ENCODE results near the gene CHIC1. TPM values are rescaled to one million over a fixed set of nuclear protein-coding genes. Genes with fewer than 3 reads are reported as not detected.
"Not testable (repeated sequence)": the region's sequence is repeated elsewhere in the genome, so short reads cannot be mapped to it uniquely, and the experiment has no call there.

CHIC1 gene
- 10 to 100 TPM in 3 of 4 donors, 1 to 10 TPM in 1; 4.1 to 25.6 (median 18.4) TPM for total RNA-seq

GRCh38 chrX:73562984-73563737, at the start of gene CHIC1:
TSS of gene CHIC1 (plus strand) at chrX:73563197. CDS start at chrX:73563285, 88 bp downstream.
- intact Hi-C loops (cut with DNase I; ENCODE audit: low total_unique reads) = no loop called here
- no peaks in the 10 kb centered on the region for H3K4me1 ChIP-seq
- DNase-seq = peak; percentile 56 to 66
- H3K36me3 ChIP-seq = no peaks in the 10 kb centered on the region
- no peaks in the 10 kb centered on the region for H3K9me3 ChIP-seq
- peak within 1 kb of the TSS; percentile 55 to 64 for H3K4me3 ChIP-seq
- TF ChIP-seq POLR2A (IDR thresholded peaks at IDR 0.05) = peak in 1 of 2 donors; percentile 21
- TF ChIP-seq, protein P1, sequence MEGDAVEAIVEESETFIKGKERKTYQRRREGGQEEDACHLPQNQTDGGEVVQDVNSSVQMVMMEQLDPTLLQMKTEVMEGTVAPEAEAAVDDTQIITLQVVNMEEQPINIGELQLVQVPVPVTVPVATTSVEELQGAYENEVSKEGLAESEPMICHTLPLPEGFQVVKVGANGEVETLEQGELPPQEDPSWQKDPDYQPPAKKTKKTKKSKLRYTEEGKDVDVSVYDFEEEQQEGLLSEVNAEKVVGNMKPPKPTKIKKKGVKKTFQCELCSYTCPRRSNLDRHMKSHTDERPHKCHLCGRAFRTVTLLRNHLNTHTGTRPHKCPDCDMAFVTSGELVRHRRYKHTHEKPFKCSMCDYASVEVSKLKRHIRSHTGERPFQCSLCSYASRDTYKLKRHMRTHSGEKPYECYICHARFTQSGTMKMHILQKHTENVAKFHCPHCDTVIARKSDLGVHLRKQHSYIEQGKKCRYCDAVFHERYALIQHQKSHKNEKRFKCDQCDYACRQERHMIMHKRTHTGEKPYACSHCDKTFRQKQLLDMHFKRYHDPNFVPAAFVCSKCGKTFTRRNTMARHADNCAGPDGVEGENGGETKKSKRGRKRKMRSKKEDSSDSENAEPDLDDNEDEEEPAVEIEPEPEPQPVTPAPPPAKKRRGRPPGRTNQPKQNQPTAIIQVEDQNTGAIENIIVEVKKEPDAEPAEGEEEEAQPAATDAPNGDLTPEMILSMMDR (IDR thresholded peaks at IDR 0.05) = no peak
- H3K27ac ChIP-seq = peak within 1 kb of the TSS; percentile 88 to 93
- H3K27me3 ChIP-seq = no peaks in the 10 kb centered on the region

GRCh38 chrX:73522823-73523222, 40.2 kb upstream of the CHIC1 start:
- H3K36me3 ChIP-seq; H3K4me1 ChIP-seq; H3K27me3 ChIP-seq; H3K9me3 ChIP-seq; DNase-seq; H3K27ac ChIP-seq; intact Hi-C loops (cut with DNase I; ENCODE audit: low total_unique reads); H3K4me3 ChIP-seq: not testable (repeated sequence)

DNA sequence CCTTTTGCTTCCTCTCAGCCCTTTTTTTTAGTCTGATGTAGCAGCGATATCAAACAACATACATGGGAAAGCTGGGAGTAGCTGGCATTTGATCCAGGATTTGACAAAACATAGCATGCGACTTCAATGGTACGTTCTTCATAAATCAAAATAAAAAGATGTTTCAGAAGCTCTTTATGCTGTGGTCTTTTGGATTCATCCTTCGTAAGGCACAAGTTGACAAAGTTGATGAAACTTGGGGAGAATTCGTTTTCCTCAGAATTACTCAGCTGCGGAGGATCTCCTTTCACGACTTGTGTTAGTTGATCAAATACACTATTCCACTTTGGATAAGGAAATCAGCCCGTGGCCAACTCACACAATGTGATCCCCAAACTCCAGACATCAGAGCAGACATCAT, 38.1 kb upstream of the CHIC1 start:
- Histone ChIP-seq H3K4me3 (no peak overlapping the region), H3K9me3 (no peaks in the 10 kb centered on the region), H3K27ac (no peak overlapping the region), H3K36me3 (no peaks in the 10 kb centered on the region), H3K27me3 (no peaks in the 10 kb centered on the region), H3K4me1 (no peaks in the 10 kb centered on the region)
- DNase-seq = no peak
- TF ChIP-seq, protein P1 (IDR thresholded peaks at IDR 0.05) = no peak
- no peak for TF ChIP-seq POLR2A (IDR thresholded peaks at IDR 0.05)
- intact Hi-C loops (cut with DNase I; ENCODE audit: low total_unique reads) = no loop called here

GRCh38 chrX:73525928-73526690, 36.9 kb upstream of the CHIC1 start:
- intact Hi-C loops (cut with DNase I; ENCODE audit: low total_unique reads) = no loop called here

DNA sequence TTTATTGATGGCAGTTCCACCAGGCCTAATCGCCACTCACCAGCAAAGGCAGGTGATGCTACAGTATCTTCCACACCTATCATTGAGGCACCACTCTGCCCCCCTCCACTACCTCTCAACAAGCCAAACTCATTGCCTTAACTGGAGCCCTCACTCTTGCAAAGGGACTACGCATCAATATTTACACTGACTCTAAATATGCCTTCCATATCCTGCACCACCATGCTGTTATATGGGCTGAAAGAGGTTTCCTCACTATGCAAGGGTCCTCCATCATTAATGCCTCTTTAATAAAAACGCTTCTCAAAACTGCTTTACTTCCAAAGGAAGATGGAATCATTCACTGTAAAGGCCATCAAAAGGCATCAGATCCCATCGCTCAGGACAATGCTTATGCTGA, 31.3 kb upstream of the CHIC1 start:
- H3K27me3 ChIP-seq; H3K9me3 ChIP-seq; H3K27ac ChIP-seq; H3K4me3 ChIP-seq; H3K4me1 ChIP-seq; H3K36me3 ChIP-seq; DNase-seq; intact Hi-C loops (cut with DNase I; ENCODE audit: low total_unique reads): not testable (repeated sequence)

More at GRCh38 chrX:73525928-73526690, 36.9 kb upstream of the CHIC1 start:
- Histone ChIP-seq H3K27ac (no peak overlapping the region), H3K4me3 (no peak overlapping the region), H3K9me3 (no peaks in the 10 kb centered on the region), H3K4me1 (no peaks in the 10 kb centered on the region), H3K36me3 (no peaks in the 10 kb centered on the region), H3K27me3 (no peaks in the 10 kb centered on the region)
- no peak for DNase-seq
- TF ChIP-seq, protein P1 (IDR thresholded peaks at IDR 0.05) = no peak
- no peak for TF ChIP-seq POLR2A (IDR thresholded peaks at IDR 0.05)

- no peak overlapping the region for H3K27ac ChIP-seq
- no peaks in the 10 kb centered on the region for H3K9me3 ChIP-seq
- no peaks in the 10 kb centered on the region for H3K36me3 ChIP-seq
- no peak for TF ChIP-seq POLR2A (IDR thresholded peaks at IDR 0.05)
- TF ChIP-seq, protein P1 (IDR thresholded peaks at IDR 0.05) = no peak
- no peak for DNase-seq
- intact Hi-C loops (cut with DNase I; ENCODE audit: low total_unique reads) = no loop called here
- H3K4me3 ChIP-seq = no peak overlapping the region
- no peaks in the 10 kb centered on the region for H3K4me1 ChIP-seq
- no peaks in the 10 kb centered on the region for H3K27me3 ChIP-seq
Measured at GRCh38 chrX:73556159-73556558, 6.8 kb upstream of the CHIC1 start.
